ENCODE data around the gene PDC.

GRCh38 chr1:186418503-186418902, 42.4 kb downstream of the PDC start:
- no peak for TF ChIP-seq POLR2A (IDR thresholded peaks at IDR 0.05; ENCODE audit: low read depth, low read length)
- TF ChIP-seq POLR2AphosphoS5 (IDR thresholded peaks at IDR 0.05; ENCODE audit: low read depth, low read length), result no peak
- no peak for TF ChIP-seq TAF1 (IDR thresholded peaks at IDR 0.05; ENCODE audit: borderline replicate concordance, low read depth, low read length)

Data from GM12892 (cell line).